Naive thymus-derived CD8-positive, alpha-beta T cell (primary cell): ENCODE results near the gene CHMP2A. TPM values are rescaled to one million over a fixed set of nuclear protein-coding genes. Genes with fewer than 3 reads are reported as not detected.
A peak's percentile ranks its signal among the peaks of the same experiment; 100 is the strongest.

Experiments used
- ATAC-seq, 2 donors: fragments of 150-1000 bp; cut with Tn5 transposase in 1 of 2; sonication (Bioruptor Pico), chemical (Tn5 transposase) in 1 of 2; 1 replicate in 1 of 2; 2 replicates in 1 of 2; pipeline ENCODE4 v1.10.0; 2021; ENCODE audit warnings: mild to moderate bottlenecking in 2 of 2, moderate library complexity in 2 of 2
- POLR2A ChIA-PET: fragments of 350-600 bp; sonication (Branson Sonifier 250); formaldehyde crosslinking; loops from one replicate; lab custom pipeline; 2021; ENCODE audit warnings: antibody characterized with exemption; lab: Charles Lee
- DNase-seq, 10 donors: peaks; one replicate each; pipeline versions ENCODE4 v3.0.0 to v3.0.0-alpha.2; 2020 to 2022
- H3K27ac Mint-ChIP-seq, 10 donors: one replicate each; pipeline ENCODE4 v1.8.0; 2020 to 2022; ENCODE audit warnings: mild to moderate bottlenecking in 10 of 10, mixed read lengths in 10 of 10, moderate library complexity in 4 of 10, inconsistent platforms in 1 of 10
- H3K27me3 Mint-ChIP-seq, 5 donors: one replicate each; pipeline ENCODE4 v1.8.0; 2021 to 2022; ENCODE audit warnings: mixed read lengths in 5 of 5
- H3K36me3 Mint-ChIP-seq, 3 donors: one replicate each; pipeline ENCODE4 v1.8.0; 2020 to 2022; ENCODE audit warnings: mixed read lengths in 3 of 3, mild to moderate bottlenecking in 2 of 3, inconsistent platforms in 1 of 3
- H3K4me1 Mint-ChIP-seq, 4 donors: one replicate each; pipeline ENCODE4 v1.8.0; 2021 to 2022; ENCODE audit warnings: mixed read lengths in 4 of 4
- H3K4me3 Mint-ChIP-seq, 10 donors: one replicate each; pipeline ENCODE4 v1.8.0; 2020 to 2022; ENCODE audit warnings: mild to moderate bottlenecking in 10 of 10, mixed read lengths in 10 of 10, moderate library complexity in 6 of 10, inconsistent platforms in 1 of 10
- H3K9me3 Mint-ChIP-seq, 9 donors: one replicate each; pipeline ENCODE4 v1.8.0; 2020 to 2022; ENCODE audit warnings: mixed read lengths in 9 of 9, mild to moderate bottlenecking in 3 of 9, inconsistent platforms in 1 of 9, moderate library complexity in 1 of 9
- polyA plus RNA-seq, 3 donors: library from polyadenylated mRNA; unstranded; fragments of 300-500 nt; fragmentation: Illumina TruSeq; gene quantifications; one replicate each; pipeline ENCODE4 v1.2.3, GENCODE V29; 2021
- total RNA-seq, 8 experiments: library from RNA in 2 of 8; stranded (reverse) in 2 of 8; gene quantifications; one replicate each; pipeline ENCODE4 v1.2.3 and lab custom pipeline; 2021 to 2026

Gene CHMP2A
- total and polyA plus RNA-seq, 5 experiments from 2014 or later: 59.2 to 154 (median 135) TPM

DNA sequence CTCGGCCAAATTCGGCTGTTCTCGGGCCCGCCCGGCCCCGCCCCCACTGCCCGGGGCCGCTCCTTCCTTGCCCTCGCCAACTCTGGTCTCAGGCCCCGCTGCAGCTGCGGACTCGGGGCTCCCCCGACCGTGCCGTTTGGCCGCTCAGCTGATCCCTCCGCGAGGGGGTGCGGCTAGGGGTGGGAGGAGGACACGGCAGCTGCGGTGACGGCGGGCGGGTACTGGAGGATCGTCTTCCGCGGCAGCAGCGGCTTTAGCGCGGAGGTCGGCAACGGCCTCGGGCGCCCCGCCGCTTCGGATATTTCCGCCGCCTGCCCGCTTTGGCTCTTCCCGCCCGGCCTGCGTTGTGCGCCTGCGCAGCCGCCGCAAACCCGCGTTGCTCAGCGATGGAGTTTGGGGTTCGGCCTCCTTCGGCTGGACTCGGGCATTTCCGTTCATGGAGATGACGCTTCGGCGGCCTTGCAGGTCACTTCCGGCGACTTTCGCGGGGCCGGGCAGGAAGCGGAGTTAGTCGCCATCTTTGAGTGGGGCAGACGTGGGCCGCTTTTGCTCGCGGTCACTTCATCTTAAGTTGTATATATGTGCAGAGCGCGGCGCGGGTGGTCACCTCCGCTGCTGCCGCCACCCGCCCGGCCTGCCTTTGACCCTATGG is 3.8 kb upstream of the CHMP2A start:
- peaks cover 0 to 20% (median 8%) of the 10 kb centered on the region in 3 donors for H3K36me3 Mint-ChIP-seq
- H3K9me3 Mint-ChIP-seq: no peaks in the 10 kb centered on the region
- DNase-seq: peak; percentile 99 to 100 (median 100)
- POLR2A ChIA-PET: interaction anchor here (0.9 to 9.1 kb wide), 6 partner anchors 8 to 211 kb away, joined by 3 to 91 read pairs (median 5); partner anchors contain the start of genes TRIM28 and ZBTB45
- ATAC-seq: peak; percentile 68 to 72
- H3K4me1 Mint-ChIP-seq: peaks cover 33 to 81% (median 80%) of the 10 kb centered on the region in 4 donors
- peak overlapping the region; percentile 94 to 99 (median 97) for H3K4me3 Mint-ChIP-seq
- peak overlapping the region; percentile 93 to 100 (median 98) for H3K27ac Mint-ChIP-seq
- peaks cover 0 to 2% (median 0%) of the 10 kb centered on the region in 5 donors for H3K27me3 Mint-ChIP-seq

DNA sequence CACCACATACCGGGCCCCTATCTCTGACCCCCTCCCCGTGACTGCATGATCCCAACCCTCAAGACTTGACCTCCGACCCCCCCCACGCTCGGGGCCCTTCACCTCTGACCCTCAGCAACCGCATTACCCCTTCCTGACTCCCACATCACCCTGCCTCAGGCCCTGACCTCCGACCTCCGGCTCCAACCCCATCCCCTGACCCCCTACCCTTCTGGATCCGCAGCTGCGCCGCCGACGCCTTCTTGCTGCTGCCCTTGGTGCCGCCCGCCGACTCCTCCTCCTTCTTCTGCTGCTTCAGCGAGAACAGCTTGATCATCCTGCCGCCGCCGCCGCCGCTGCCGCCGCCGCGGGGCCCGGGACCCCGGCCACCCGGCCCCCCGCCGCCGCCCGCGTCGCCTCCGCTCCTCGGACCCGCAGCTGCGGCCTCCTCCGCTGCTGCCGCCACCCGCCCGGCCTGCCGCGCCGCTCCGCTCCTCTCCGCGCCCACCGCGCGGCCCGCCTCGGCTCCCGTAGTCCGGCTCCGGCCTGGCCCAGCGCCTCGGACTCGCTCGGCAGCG is 3.2 kb upstream of the CHMP2A start, which contains the start of gene UBE2M:
UBE2M (minus strand) TSS at position 546 of the 557 bp plus-strand sequence; CDS start at position 316, 230 bp downstream.
- Mint-ChIP-seq H3K9me3 (no peaks in the 10 kb centered on the region), H3K27me3 (peaks cover 0 to 2% (median 0%) of the 10 kb centered on the region in 5 donors), H3K4me3 (peak within 1 kb of the TSS; percentile 96 to 99 (median 97)), H3K36me3 (peaks cover 0 to 24% (median 11%) of the 10 kb centered on the region in 3 donors), H3K27ac (peak within 1 kb of the TSS; percentile 93 to 100 (median 99)), H3K4me1 (peaks cover 28 to 78% (median 78%) of the 10 kb centered on the region in 4 donors)
- POLR2A ChIA-PET: interaction anchor here (0.9 to 9.1 kb wide), 6 partner anchors 9 to 211 kb away, joined by 3 to 91 read pairs (median 5); partner anchors contain the start of genes TRIM28 and ZBTB45
- DNase-seq: peak in 7 of 10 donors; percentile 46 to 81 (median 57)
- peak; percentile 12 to 18 for ATAC-seq

DNA sequence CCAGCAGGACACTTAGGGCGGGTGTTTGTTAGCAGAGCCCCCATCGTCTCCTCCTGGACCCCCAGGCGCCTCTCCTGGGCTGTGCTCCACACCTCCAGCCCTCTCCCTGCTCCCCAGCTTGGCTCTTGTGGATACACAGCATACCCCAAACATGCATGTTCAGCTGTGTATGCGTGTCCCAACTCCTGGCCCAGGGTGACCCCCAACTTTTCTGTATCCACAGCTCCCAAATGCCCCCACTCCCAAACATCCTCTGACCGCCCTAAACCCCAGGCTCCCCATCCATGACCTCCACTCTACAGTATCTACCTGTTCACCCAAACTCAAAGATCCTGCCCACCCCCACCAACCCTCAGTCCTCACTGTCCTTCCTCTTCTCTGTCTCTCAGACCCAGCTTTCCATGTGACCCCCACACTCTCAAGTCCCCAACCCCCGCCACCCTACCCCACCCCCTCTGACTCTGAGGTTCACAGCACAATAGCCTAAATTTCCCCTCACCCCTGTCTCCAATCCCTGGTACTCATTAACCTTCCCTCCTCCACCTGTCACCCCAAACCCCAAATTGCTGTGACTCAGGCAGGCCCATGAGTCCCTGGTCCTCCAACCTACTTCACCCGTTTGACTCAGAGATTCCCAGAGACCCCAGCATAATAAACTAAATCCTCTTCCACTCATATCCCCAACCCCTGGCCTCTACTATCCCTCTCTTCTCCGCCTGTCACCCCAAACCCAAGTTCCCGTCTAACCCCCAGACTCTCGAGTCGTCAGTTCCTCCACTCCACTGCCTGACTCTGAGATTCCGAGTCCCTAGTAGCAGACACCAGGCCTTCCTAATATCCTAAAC is 2.5 kb upstream of the CHMP2A start:
- Mint-ChIP-seq H3K36me3 (peaks cover 4 to 31% (median 15%) of the 10 kb centered on the region in 3 donors), H3K9me3 (no peaks in the 10 kb centered on the region), H3K4me1 (peaks cover 34 to 80% (median 79%) of the 10 kb centered on the region in 4 donors), H3K4me3 (peak overlapping the region; percentile 88 to 99 (median 93)), H3K27ac (peak overlapping the region; percentile 87 to 99 (median 96)), H3K27me3 (peaks cover 0 to 2% (median 0%) of the 10 kb centered on the region in 5 donors)
- POLR2A ChIA-PET: interaction anchor here (0.9 to 9.1 kb wide), 8 partner anchors 9 to 210 kb away, joined by 3 to 91 read pairs (median 6); partner anchors contain the start of genes TRIM28 and ZBTB45
- ATAC-seq (no peak), DNase-seq (no peak)

DNA sequence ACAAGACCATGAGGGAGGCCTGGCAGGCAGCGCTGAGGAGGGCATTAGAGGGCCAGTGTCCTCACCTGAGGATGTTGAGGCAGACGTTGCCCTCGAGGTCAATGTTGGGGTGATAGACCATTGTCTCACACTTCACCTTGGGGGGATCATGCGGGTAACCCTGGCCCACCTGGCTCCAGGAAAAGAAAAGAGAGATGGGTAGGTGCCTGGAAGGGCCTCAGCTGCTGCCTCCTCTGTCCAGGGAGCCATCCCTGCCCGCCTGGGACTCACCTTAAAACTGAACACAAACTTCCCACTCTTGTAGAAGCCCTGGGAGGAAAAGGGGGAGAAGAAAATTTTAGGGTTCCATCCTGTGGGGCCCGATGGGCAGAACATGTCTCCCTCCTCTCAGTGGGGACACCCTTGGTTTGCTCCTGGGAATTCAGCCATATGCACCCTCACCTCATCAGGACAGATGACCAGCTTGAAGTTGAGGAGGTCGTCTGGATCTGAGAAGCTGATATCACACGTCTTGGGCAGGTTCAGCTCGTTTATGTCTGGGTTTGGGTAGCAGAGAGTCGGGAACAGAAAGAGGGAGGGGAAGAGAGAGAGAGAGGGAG is 1.8 kb upstream of the CHMP2A start:
- ATAC-seq (no peak), DNase-seq (no peak)
- Mint-ChIP-seq H3K36me3 (peaks cover 4 to 38% (median 18%) of the 10 kb centered on the region in 3 donors), H3K27ac (peak overlapping the region; percentile 81 to 99 (median 96)), H3K9me3 (no peaks in the 10 kb centered on the region), H3K4me3 (peak overlapping the region; percentile 70 to 99 (median 90)), H3K27me3 (peaks cover 0 to 2% (median 0%) of the 10 kb centered on the region in 5 donors), H3K4me1 (peaks cover 34 to 78% (median 74%) of the 10 kb centered on the region in 4 donors)
- POLR2A ChIA-PET: interaction anchor here (0.9 to 9.1 kb wide), 4 partner anchors 11 to 37 kb away, joined by 5 to 91 read pairs (median 6); partner anchors contain the start of genes TRIM28 and ZBTB45

DNA sequence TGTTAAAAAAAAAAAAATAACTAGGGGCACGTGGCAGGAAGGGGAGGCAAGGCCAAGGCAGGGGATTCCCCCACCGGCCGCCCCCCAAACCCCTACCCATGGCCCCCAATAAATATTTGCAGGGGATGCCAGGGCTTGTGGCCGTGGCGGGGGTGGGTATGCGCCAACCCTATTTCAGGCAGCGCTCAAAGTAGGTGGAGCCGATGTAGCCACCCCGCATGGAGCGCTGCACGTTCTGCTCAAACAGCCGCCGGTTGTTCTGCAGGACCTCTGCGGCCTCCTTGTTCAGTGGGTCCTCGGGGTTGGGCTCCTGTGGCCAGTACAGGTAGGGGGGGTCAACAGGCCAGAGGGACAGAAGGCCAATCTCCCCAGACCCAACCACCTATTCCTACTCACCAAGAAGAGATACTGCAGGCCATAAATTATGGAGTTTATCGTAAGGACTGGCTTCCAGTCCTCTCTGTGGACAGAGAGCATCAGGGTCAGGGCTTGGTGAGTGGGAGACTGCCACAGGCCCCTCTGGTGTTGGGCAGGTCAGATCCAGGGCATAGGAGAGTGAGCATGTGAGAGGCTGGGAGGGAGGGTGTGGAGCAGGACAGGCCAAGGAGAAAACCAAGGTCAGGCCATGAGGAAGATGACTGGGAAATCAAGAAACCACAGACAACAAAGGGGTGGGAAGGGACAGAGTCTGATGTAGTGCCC is 1.2 kb upstream of the CHMP2A start:
- POLR2A ChIA-PET: interaction anchor here (0.5 to 9.1 kb wide), 12 partner anchors 11 to 975 kb away, joined by 3 to 99 read pairs (median 10); partner anchors contain the start of genes MZF1, TRIM28, ZBTB45 and ZNF446
- Mint-ChIP-seq H3K4me3 (peak overlapping the region; percentile 70 to 99 (median 92)), H3K9me3 (no peaks in the 10 kb centered on the region), H3K36me3 (peaks cover 4 to 44% (median 18%) of the 10 kb centered on the region in 3 donors), H3K27me3 (peaks cover 0 to 2% (median 0%) of the 10 kb centered on the region in 5 donors), H3K4me1 (peaks cover 34 to 72% (median 67%) of the 10 kb centered on the region in 4 donors), H3K27ac (peak overlapping the region; percentile 81 to 99 (median 98))
- DNase-seq (no peak), ATAC-seq (no peak)

DNA sequence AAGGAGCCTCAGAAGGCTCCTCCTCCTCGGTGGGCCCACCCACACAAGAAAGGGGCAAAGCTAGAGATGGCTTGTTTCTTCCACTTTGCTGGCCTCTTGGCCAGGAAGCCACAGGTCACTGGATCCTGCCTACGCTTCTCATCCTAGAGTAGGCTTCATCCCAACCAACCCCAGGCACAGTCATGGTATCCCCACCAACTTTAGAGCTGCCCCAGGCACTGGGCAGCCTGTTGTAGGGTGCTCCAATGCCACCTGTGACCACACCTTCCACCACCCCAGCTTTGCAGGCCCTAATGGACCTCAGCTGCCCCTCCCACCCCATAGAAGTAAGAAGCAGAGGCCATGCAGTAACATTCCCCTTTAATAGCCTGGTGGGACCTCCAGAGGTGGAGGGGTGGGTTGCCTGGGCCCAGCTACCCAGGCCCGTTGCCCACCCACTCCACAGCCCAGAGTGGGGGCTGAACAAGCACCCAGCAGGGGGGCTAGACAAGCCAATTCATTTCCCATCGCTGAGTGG is 522 bp upstream of the CHMP2A start:
- ATAC-seq (peak; percentile 15 to 21), DNase-seq (no peak)
- Mint-ChIP-seq H3K27me3 (peaks cover 0 to 2% (median 0%) of the 10 kb centered on the region in 5 donors), H3K4me1 (peaks cover 33 to 68% (median 62%) of the 10 kb centered on the region in 4 donors), H3K9me3 (no peaks in the 10 kb centered on the region), H3K4me3 (peak overlapping the region; percentile 86 to 98 (median 96)), H3K36me3 (peaks cover 4 to 50% (median 20%) of the 10 kb centered on the region in 3 donors), H3K27ac (peak overlapping the region; percentile 94 to 99 (median 98))
- POLR2A ChIA-PET: interaction anchor here (0.5 to 4.0 kb wide), 14 partner anchors 7 to 975 kb away, joined by 3 to 99 read pairs (median 8); partner anchors contain the start of genes MZF1, TRIM28, ZBTB45 and ZNF446

DNA sequence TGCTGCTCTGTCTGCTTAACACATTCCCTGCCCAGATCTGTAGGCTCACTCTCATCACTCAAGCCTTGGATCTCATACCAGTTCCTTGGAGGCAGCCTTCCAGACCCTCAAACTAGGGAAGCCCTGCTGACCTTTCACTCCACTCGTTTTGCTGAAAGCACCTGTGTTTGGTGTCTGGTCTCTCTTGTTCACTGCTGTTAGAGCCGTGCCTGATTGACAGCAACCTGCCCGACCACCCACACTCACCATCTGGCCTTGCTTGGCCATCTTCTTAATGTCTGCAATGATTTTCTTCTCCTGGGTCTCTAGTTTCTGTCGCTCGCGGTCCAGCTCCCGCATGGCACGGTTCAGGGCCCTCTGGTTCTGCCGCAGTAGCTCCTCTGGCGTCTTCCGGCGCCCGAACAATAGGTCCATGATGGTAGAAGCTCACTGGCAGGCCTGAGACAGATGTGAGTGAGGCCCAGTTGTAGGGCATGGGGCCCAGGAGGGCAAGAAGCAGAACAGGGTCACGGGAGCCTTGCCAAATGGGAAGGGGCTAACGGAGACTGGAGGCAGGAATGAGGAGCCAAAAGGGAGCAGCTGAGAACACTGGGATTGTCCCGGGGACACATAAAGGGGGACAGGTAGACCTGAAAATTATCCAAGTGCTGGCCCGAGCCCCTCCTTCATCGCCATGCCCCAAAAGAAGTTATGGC is 959 bp downstream of the CHMP2A start:
- no peak for ATAC-seq
- H3K36me3 Mint-ChIP-seq: peaks cover 4 to 64% (median 20%) of the 10 kb centered on the region in 3 donors
- POLR2A ChIA-PET: interaction anchor here (0.6 to 4.0 kb wide), 17 partner anchors 9 to 380 kb away, joined by 3 to 99 read pairs (median 6); partner anchors contain the start of genes MZF1, RPS5, TRIM28 and ZBTB45
- H3K9me3 Mint-ChIP-seq: no peaks in the 10 kb centered on the region
- peaks cover 0 to 2% (median 0%) of the 10 kb centered on the region in 5 donors for H3K27me3 Mint-ChIP-seq
- H3K4me3 Mint-ChIP-seq: peak overlapping the region; percentile 86 to 98 (median 96)
- DNase-seq: no peak
- peak overlapping the region; percentile 94 to 99 (median 98) for H3K27ac Mint-ChIP-seq
- peaks cover 27 to 64% (median 53%) of the 10 kb centered on the region in 4 donors for H3K4me1 Mint-ChIP-seq

DNA sequence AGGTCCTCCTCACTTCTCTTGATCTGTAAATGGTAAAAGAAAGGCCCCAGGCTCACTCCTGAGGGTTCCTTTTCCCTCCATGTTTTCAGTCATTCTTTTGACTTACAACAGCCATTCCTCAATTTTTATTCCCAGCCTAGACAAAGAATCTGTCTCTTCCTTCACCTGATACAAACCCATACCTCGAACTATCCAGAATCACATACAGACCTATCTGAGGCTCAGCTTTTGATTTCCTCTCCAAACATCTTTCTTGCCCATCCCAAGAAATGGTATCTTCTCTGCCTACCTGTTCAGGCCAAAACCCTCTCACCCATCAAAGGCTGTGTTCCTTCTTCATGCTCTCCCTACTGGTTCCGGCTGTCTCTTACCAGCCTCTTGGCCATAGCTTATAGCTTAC is 2.2 kb downstream of the CHMP2A start:
- Mint-ChIP-seq H3K36me3 (peaks cover 4 to 76% (median 20%) of the 10 kb centered on the region in 3 donors), H3K27ac (peak overlapping the region; percentile 17 to 98 (median 52)), H3K4me3 (peak overlapping the region in 5 of 10 donors; percentile 15 to 58 (median 39)), H3K4me1 (peaks cover 26 to 56% (median 49%) of the 10 kb centered on the region in 4 donors), H3K9me3 (no peaks in the 10 kb centered on the region), H3K27me3 (no peaks in the 10 kb centered on the region)
- ATAC-seq (no peak), DNase-seq (no peak)
- POLR2A ChIA-PET: interaction anchor here (0.6 to 4.0 kb wide), 5 partner anchors 8 to 173 kb away, joined by 3 to 99 read pairs (median 27); partner anchors contain the start of genes TRIM28 and ZBTB45

DNA sequence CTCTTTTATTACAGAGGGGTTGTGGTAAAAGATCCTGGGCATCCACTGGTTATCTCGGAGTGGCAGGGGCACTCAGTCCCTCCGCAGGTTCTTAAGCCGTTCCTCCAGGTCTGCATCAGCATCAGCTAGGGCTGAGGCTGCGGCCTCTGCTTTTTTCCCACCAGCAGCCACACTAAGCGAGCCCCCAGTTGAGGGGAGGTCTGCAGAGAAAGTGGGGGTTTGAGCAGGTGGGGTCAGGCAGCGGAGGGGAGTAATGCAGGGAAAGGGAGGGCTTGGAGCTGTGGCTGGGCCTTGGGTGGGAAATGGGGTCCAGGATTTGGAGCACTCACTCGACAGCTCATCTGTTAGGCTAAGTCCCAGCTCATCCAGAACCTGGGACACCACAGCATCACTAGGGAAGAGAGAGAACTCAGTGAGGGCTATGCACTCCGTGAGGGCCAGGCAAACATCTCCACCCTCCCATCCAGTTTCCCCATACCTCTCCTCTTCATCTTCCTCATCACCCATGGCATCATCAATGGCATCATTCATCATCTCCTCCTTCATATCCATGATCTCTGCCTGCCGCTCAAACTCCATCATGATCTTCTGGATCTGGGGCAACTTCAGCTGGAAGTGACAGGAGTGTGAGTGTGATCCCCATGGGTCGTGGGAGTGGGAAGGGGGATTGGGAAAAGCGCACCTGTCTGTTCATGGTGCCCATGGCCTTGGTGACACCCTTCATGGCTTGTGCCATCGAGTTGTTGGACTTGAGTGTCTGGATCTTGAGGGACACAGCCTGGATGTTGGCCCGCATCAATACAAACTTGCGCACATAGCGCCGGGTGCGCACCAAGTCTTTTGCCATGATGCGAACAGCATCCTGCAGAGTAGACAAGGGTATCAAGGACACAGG is 3.1 kb downstream of the CHMP2A start:
- peak overlapping the region in 5 of 10 donors; percentile 22 to 83 (median 55) for H3K27ac Mint-ChIP-seq
- POLR2A ChIA-PET: interaction anchor here (1.8 to 4.0 kb wide), 3 partner anchors 11 to 32 kb away, joined by 7 to 68 read pairs (median 27); partner anchors contain the start of gene ZBTB45
- H3K4me1 Mint-ChIP-seq: peaks cover 24 to 57% (median 45%) of the 10 kb centered on the region in 4 donors
- H3K36me3 Mint-ChIP-seq: peaks cover 4 to 80% (median 20%) of the 10 kb centered on the region in 3 donors
- peak in 1 of 10 donors; percentile 4 for DNase-seq
- ATAC-seq: no peak
- peak overlapping the region in 3 of 10 donors; percentile 19 to 60 (median 45) for H3K4me3 Mint-ChIP-seq
- H3K9me3 Mint-ChIP-seq: no peaks in the 10 kb centered on the region
- H3K27me3 Mint-ChIP-seq: no peaks in the 10 kb centered on the region
